RKO (cell line): ENCODE results near the gene PLK5.
"Not testable (repeated sequence)": the region's sequence is repeated elsewhere in the genome, so short reads cannot be mapped to it uniquely, and the experiment has no call there.

Source experiments
- DNase-seq: peaks from one replicate; pipeline ENCODE4 v3.0.0-alpha.2; 2016; ENCODE audit warnings: low spot score

Gene PLK5

GRCh38 chr19:1491114-1491848 is 32.6 kb upstream of the PLK5 start, which contains the start of gene REEP6:
REEP6 (plus strand) TSS chr19:1491181; CDS start chr19:1491270, 89 bp downstream.
- DNase-seq, result no peak

GRCh38 chr19:1491849-1492170 is 32.1 kb upstream of the PLK5 start:
- DNase-seq, result no peak

- no peak for DNase-seq
Measured at GRCh38 chr19:1492474-1493006, 31.3 kb upstream of the PLK5 start.

GRCh38 chr19:1494115-1494815 is 29.6 kb upstream of the PLK5 start:
- DNase-seq, result no peak

- no peak for DNase-seq
Measured at GRCh38 chr19:1495051-1495798, 28.7 kb upstream of the PLK5 start.

- no peak for DNase-seq
Measured at GRCh38 chr19:1495799-1496713, 27.8 kb upstream of the PLK5 start.

DNA sequence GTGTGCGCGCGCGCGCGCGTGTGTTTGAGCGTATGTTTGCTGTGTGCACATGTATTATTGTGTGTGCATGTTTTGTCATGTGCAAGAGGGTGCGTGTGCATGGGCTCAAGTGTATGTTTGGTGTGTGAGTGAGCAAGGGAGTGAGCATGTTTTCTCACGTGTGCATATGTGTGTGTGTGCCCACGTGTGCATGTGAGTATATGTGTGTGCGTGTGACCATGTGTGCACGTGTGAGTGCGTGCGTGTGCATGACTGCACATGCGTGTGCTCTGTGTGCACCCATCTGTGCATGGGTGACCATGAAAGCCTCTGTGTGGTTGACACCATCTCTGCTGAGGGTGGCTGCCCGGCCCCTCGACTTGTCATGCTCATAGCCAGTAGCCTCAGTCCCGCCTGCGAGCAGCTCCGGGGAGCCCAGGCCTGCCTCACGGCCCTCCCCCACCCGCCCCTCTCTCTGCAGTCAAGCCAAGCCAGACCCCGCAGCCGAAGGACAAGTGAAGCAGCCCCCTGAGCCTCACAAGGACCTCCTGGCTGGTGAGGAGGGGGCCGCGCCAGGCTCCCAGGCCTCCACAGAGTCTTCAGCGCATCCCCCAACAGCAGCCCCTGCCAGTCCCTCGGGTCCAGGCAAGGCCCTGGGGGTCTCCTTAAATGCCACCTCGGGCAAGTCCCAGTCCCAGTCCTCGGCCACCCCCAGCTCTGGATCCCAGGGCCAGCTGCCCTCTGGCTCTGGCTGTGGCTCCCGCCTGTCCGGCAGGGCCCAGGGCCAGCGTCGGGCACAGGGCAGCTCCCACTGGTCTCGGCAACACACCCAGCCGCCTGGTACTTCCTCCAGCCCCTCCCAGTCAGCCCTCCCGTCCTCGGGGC is 26.9 kb upstream of the PLK5 start:
- DNase-seq, result no peak

DNA sequence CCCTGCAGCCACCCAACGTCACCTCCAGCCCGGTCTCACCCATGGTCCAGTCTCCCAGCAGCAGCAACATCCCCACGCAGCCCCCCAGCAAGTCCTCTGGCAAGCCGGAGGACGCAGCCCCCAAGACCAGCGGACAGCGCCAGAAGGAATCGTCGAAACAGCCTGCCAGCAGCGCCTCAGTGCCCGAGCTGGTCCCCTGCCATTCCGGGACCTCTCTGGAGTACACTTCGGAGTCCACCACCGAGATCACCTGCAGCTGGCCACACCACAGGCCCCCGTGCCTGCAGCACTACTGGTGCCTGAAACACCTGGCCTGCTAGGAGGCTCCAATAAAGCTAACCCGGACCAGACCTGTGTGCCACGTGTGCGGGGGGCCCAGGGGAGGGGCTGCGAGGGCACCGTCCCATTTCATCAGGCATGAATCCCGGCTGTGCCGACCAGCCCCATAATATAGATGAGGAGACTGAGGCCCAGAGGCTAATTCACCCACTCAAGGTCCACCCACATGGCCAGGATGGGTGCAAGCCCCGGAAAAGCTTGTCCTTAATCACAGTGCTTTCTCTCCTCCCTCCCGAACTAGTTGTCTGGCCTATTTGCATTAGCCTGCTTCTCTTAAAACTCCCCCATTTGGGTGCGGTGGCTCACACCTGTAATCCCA is 26.2 kb upstream of the PLK5 start:
- DNase-seq, result no peak

DNA sequence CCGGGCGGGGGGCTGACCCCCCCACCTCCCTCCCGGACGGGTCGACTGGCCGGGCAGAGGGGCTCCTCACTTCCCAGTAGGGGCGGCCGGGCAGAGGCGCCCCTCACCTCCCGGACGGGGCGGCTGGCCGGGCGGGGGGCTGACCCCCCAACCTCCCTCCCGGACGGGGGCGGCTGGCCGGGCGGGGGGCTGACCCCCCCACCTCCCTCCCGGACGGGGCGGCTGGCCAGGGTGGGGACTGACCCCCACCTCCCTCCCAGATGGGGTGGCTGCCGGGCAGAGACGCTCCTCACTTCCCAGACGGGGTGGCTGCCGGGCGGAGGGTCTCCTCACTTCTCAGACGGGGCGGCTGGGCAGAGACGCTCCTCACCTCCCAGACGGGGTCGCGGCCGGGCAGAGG is 24.6 kb upstream of the PLK5 start:
- DNase-seq, result not testable (repeated sequence)

- no peak for DNase-seq
Measured at GRCh38 chr19:1501200-1501595, 22.7 kb upstream of the PLK5 start.

DNA sequence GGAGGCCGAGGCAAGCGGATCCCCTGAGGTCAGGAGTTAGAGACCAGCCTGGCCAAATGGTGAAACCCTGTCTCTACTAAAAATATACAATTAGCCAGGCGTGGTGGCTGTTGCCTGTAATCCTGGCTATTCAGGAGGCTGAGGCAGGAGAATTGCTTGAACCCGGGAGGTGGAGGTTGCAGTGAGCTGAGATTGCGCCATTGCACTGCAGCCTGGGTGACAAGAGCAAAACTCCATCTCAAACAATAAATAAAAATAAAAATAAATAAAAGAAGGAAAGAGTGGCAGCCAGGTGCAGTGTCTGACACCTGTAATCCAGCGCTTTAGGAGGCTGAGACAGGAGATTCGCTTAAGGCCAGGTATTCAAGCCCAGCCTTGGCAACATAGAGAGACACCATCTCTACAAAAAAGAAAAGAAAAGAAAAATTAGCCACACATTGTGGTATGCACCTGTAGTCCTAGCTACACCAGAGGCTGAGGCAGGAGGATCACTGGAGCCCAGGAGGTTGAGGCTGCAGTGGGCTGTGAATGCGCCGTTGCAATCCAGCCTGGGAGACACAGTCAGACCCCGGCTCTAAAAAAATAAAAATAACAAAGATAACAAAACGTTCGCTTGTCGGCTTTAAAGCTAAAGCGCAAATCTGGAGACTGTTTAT is 21.3 kb upstream of the PLK5 start:
- DNase-seq, result no peak

DNA sequence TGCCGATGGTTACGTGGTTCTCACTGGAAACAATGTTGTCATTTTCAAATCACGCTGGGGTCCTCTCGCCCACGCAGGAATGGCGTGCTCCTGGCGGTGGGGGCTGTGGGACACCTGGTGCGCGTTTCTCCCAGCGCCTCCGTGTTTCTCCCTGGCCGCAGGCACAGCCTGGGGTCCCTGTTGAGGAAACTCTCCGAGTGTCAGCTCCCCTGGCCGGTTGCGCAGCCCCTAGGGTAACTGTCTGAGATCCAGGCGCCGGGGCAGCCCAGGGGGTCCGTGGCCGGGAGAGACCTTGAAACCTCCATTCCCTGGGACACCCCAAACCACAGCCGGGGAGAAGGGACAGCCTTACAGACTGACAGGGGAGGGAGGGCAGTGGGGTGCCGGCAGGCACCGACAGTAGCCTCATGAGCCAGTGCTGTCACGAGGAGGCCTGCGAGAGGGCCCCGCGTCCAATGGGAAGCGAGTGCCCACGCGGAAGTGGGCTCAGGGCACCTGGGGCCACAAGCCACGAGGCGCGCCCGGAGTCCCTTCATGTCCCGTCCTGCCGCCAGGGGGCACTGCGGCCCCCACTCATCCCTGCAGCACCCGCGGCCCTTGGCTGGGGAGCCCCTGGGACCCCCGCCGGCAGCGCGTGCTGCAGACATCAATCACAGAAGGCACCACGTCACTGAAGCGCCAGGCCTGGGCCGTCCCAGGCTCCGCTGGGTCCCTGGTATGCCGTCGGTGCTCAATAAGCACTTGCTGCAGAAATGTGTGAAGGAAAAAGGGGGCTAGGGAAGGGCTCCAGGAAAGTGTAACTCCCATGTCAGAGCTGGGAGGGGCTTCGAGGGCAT is 20.6 kb upstream of the PLK5 start:
- DNase-seq, result peak; percentile 74

DNA sequence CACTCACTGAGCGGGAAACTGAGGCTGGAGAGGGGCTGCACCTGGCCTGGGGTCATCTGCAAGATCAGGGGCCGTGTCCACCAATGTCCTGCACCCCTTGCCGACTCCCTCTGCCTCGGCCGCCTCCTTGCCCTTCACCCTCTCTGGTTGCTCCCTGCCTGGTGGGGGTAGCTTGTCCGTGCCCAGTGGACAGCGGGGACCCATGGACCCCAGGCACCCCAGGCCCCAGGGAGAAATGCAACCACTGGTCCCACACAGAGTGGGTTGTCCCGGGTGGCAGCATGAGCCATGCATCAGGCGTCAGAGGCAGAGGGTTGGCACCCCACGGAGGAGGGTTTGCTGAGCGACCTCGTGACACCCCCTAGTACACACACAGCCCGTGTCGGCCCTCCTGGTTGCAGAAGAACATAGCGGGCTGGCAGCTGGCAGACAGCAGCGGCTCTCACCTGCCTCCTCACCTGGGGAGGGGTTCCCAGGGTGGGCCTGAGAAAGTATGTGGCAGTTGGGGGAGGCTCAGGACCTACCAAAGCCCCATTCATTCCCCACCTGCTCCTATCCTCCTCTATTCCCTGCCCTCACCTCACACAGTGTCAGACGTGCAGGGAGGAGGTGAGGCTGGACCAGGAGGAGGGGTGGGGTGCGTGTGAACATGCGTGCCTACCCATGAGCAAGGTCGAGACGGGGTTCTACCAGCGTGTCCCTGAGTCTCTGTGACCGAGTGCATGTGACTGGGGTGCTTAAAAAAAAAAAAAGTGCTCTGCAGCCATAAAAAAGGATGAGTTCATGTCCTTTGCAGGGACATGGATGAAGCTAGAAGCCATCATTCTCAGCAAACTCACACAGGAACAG is 19.7 kb upstream of the PLK5 start:
- DNase-seq, result no peak

DNA sequence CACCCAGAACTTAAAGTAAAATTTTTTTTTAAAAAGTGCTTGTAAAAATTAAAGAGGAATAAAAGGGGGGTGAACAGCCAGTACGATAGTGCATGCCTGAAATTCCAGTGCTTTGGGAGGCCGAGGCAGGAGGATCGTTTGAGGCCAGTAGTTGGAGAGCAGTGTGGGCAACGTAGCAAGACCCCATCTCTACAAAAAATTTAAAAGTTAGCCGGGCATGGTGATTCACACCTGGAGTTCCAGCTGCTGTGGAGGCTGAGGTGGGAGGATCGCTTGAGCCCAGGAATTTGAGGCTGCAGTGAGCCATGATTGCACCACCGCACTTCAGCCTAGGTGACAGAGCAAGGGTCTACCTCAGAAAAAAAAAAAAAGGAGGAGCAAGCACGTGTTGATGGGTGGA is 18.9 kb upstream of the PLK5 start:
- DNase-seq, result no peak

GRCh38 chr19:1505991-1506881 is 17.6 kb upstream of the PLK5 start:
- DNase-seq, result no peak

DNA sequence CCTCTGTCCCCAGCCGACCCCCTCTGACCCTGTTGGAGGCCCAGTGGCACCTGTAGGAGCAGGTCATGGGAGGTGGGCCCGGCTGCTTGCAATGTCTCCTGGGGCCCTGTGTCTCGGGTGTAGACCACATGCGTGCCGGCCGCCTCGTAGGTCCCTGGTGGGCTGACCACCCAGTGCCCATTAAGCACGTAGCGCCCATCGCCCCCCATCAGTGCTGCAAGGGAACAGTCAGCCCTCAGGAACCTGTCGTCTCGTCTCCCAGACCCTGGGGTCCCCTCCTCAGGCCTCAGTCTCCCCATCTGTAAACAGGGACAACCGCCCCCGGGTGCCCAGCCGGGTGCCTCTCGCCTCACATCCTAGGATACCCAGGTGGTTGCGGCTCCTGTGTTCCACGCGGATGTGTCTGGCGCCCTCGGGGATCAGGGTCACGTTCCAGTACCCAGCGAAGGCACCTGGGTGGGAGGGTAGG is 16.7 kb upstream of the PLK5 start:
- DNase-seq, result no peak
